Neural progenitor cell (in vitro differentiated cells): ENCODE results near the gene SUN1. TPM values are rescaled to one million over a fixed set of nuclear protein-coding genes. Genes with fewer than 3 reads are reported as not detected.

ENCODE experiments used
- DNase-seq: peaks from one replicate; pipeline ENCODE4 v3.0.0-alpha.2; 2016; ENCODE audit warnings: low spot score
- H2AFZ ChIP-seq: fragments of 200-600 bp; sonication (generic); replicated peaks from 2 replicates; pipeline ENCODE4 v1.6.1; 2016; ENCODE audit warnings: antibody characterized with exemption
- H3F3A ChIP-seq: fragments of 200-600 bp; sonication (generic); 2 replicates; pipeline ENCODE4 v1.6.1; 2016; ENCODE audit warnings: antibody characterized with exemption, low read depth
- H3K27ac ChIP-seq: fragments of 200-600 bp; sonication (generic); 2 replicates; pipeline ENCODE4 v1.5.1; 2016; ENCODE audit warnings: mild to moderate bottlenecking
- H3K27me3 ChIP-seq: fragments of 200-600 bp; sonication (generic); 2 replicates; pipeline ENCODE4 v1.6.1; 2016; ENCODE audit warnings: mild to moderate bottlenecking, moderate library complexity
- H3K36me3 ChIP-seq: fragments of 200-600 bp; sonication (generic); 2 replicates; pipeline ENCODE4 v1.5.1; 2016
- H3K4me1 ChIP-seq: fragments of 200-600 bp; sonication (generic); 2 replicates; pipeline ENCODE4 v1.6.1; 2016; ENCODE audit warnings: mixed run types
- H3K4me2 ChIP-seq: fragments of 200-600 bp; sonication (generic); 2 replicates; pipeline ENCODE4 v1.6.1; 2016
- H3K4me3 ChIP-seq: fragments of 200-600 bp; sonication (generic); 2 replicates; pipeline ENCODE4 v1.5.1; 2016
- H3K79me2 ChIP-seq: fragments of 200-600 bp; sonication (generic); 2 replicates; pipeline ENCODE4 v1.6.1; 2016; ENCODE audit warnings: low read depth
- H3K9ac ChIP-seq: fragments of 200-600 bp; sonication (generic); 2 replicates; pipeline ENCODE4 v1.6.1; 2016
- H3K9me3 ChIP-seq: fragments of 200-600 bp; sonication (generic); 2 replicates; pipeline ENCODE4 v1.5.1; 2016; ENCODE audit warnings: low read depth
- H4K20me1 ChIP-seq: fragments of 200-600 bp; sonication (generic); 2 replicates; pipeline ENCODE4 v1.6.1; 2016; ENCODE audit warnings: low read depth
- H3K27ac Mint-ChIP-seq: 3 replicates; pipeline ENCODE4 v1.8.0; 2021; ENCODE audit warnings: mixed read lengths
- H3K27me3 Mint-ChIP-seq: 2 replicates; pipeline ENCODE4 v1.8.0; 2022; ENCODE audit warnings: low read depth, mild to moderate bottlenecking, inconsistent platforms, moderate library complexity, mixed read lengths; ENCODE audit not compliant: insufficient read depth
- H3K36me3 Mint-ChIP-seq: 3 replicates; pipeline ENCODE4 v1.8.0; 2021; ENCODE audit warnings: mixed read lengths
- H3K4me1 Mint-ChIP-seq: 3 replicates; pipeline ENCODE4 v1.8.0; 2021; ENCODE audit warnings: mixed read lengths
- H3K4me3 Mint-ChIP-seq: 3 replicates; pipeline ENCODE4 v1.8.0; 2021; ENCODE audit warnings: mild to moderate bottlenecking, moderate library complexity, mixed read lengths
- H3K9me3 Mint-ChIP-seq: 3 replicates; pipeline ENCODE4 v1.8.0; 2020; ENCODE audit warnings: mixed read lengths
- EZH2 ChIP-seq: fragments of 200-600 bp; sonication (generic); IDR thresholded peaks from 2 replicates; pipeline ENCODE4 v1.6.1; 2017; ENCODE audit warnings: antibody characterized with exemption, mild to moderate bottlenecking, moderate library complexity
- EZH2phosphoT487 ChIP-seq: fragments of 200-600 bp; sonication (generic); IDR thresholded peaks from 2 replicates; pipeline ENCODE4 v1.6.1; 2017; ENCODE audit warnings: antibody characterized with exemption
- total RNA-seq: library from RNA; depleted of rRNA; stranded (reverse); fragments of >200 nt; gene quantifications from 2 replicates; pipeline ENCODE4 v1.2.3, GENCODE V29; 2015; ENCODE audit warnings: low replicate concordance
- TF ChIP-seq, protein P1 (sequence below): fragments of 200-600 bp; sonication (generic); IDR thresholded peaks from 2 replicates; pipeline ENCODE4 v1.5.1; 2017; ENCODE audit warnings: antibody characterized with exemption, mild to moderate bottlenecking

The SUN1 gene
- total RNA-seq, 1 donor from 2014 or later = 104 TPM

DNA sequence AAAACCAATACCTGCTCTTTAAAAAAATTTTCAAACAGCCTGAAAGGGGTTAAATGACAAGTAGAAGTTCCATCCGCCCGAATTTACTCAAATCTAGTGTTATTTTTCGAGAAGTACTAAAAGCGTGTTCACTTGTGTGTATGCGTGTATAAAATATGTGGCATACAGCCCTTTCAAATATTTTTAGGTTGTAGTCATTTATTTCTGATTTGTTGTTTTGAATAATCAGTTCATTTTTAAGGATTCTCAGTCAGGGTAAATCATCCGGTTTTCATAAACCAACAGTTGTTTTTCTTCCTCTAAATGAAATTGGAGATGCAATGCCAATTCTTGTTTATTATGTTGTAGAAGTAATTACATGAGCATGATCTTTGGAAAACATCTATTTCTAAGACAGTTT is 6.9 kb upstream of the SUN1 start:
- Histone ChIP-seq H3K4me2 (no peak overlapping the region), H3K4me3 (no peak overlapping the region), H2AFZ (no peak overlapping the region), H3K79me2 (peaks cover 100% of the 10 kb centered on the region), H3K36me3 (no peaks in the 10 kb centered on the region), H3K27me3 (no peaks in the 10 kb centered on the region), H3K27ac (no peak overlapping the region), H3K4me1 (no peaks in the 10 kb centered on the region), H3K9ac (no peak overlapping the region), H4K20me1 (peaks cover 85% of the 10 kb centered on the region), H3F3A (no peaks in the 10 kb centered on the region), H3K9me3 (no peaks in the 10 kb centered on the region)
- Mint-ChIP-seq H3K27me3 (peaks cover 4% of the 10 kb centered on the region), H3K9me3 (no peaks in the 10 kb centered on the region), H3K4me1 (peaks cover 20% of the 10 kb centered on the region), H3K4me3 (no peak overlapping the region), H3K36me3 (peaks cover 14% of the 10 kb centered on the region), H3K27ac (no peak overlapping the region)
- DNase-seq = no peak
- TF ChIP-seq, protein P1, sequence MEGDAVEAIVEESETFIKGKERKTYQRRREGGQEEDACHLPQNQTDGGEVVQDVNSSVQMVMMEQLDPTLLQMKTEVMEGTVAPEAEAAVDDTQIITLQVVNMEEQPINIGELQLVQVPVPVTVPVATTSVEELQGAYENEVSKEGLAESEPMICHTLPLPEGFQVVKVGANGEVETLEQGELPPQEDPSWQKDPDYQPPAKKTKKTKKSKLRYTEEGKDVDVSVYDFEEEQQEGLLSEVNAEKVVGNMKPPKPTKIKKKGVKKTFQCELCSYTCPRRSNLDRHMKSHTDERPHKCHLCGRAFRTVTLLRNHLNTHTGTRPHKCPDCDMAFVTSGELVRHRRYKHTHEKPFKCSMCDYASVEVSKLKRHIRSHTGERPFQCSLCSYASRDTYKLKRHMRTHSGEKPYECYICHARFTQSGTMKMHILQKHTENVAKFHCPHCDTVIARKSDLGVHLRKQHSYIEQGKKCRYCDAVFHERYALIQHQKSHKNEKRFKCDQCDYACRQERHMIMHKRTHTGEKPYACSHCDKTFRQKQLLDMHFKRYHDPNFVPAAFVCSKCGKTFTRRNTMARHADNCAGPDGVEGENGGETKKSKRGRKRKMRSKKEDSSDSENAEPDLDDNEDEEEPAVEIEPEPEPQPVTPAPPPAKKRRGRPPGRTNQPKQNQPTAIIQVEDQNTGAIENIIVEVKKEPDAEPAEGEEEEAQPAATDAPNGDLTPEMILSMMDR = no peak
- TF ChIP-seq EZH2phosphoT487 (no peak), EZH2 (no peak)

DNA sequence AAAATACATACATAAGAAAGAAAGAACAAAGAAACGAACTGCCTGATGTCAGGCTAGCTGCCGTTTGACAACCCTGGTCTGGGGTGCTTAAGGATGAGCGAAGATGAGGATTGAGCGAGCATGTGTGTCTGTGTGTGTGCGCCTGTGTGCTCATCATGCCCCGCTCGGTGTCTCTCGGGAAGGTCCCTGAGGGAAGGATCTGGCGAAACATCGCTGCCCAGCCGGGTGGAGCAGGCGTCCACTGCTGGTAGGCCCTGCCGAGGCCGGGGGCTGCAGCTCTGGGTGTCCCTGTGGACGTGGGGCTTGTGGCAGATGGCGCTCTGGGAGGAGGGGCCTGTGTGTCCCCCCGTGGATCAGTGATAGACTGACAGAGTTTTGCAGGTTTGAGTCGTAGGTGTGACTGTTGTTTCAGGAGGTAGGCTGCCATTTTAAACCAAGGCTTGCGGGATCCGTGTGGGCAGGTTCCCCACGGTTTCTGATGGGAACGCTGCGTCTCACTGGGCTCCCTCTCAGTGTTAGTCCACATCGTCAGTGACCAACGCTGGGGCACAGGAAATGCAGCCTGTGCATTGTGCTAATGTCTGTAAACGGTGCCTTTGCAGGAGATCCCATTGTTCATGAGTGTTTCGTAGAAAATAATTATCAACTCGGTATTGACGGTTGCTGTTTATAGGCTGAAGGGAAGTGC is 5.9 kb upstream of the SUN1 start:
- Mint-ChIP-seq H3K36me3 (peaks cover 14% of the 10 kb centered on the region), H3K4me3 (no peak overlapping the region), H3K27me3 (peaks cover 4% of the 10 kb centered on the region), H3K9me3 (no peaks in the 10 kb centered on the region), H3K4me1 (peaks cover 15% of the 10 kb centered on the region), H3K27ac (peak overlapping the region; percentile 54)
- no peak for DNase-seq
- Histone ChIP-seq H3K4me2 (no peak overlapping the region), H3K27me3 (no peaks in the 10 kb centered on the region), H3K79me2 (peaks cover 100% of the 10 kb centered on the region), H3K9me3 (no peaks in the 10 kb centered on the region), H3K36me3 (no peaks in the 10 kb centered on the region), H4K20me1 (peaks cover 81% of the 10 kb centered on the region), H3K4me1 (no peaks in the 10 kb centered on the region), H3F3A (no peaks in the 10 kb centered on the region), H2AFZ (no peak overlapping the region), H3K4me3 (no peak overlapping the region), H3K9ac (no peak overlapping the region), H3K27ac (no peak overlapping the region)
- TF ChIP-seq, protein P1 = no peak
- TF ChIP-seq EZH2 (no peak), EZH2phosphoT487 (no peak)

DNA sequence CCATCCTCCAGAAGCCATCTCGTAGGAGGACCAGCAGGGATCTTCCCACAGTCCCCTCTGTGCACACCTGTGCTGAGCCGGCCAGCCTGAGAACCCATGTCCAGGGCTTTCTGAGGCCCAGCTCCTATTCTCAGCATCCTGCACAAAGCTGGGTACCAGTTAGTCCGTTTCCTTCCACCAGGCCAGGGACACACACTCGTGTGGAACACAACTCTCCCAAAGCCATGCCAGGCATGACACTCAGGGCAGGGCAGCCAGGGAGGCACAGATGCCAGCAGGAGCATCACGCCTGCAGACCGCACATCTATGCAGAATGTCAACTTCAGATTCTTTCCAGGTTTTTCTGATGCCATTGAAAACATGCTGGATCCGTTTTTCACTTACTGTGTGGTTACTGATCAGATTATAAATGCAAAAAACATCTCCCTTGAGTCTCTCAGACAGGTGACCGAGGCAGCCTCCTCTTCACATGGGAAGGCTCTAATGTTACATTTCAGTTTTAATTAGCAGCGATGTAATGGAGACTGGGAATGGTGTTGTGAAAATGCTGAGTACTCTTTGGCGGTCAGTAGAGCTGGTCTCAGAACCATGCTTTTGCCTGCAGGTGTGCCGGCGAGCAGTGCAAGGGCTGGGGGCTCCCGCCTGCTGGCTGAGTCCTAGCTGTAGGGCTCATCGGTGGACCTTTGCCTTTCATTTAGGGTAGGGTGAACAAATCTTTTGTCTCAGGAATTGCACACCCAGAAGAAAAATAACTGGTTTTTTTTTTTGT is 3.3 kb upstream of the SUN1 start:
- TF ChIP-seq, protein P1 = no peak
- TF ChIP-seq EZH2phosphoT487 (no peak), EZH2 (no peak)
- peaks cover 8% of the 10 kb centered on the region for H3K36me3 Mint-ChIP-seq
- no peak overlapping the region for H3K9ac ChIP-seq
- DNase-seq = no peak
- no peaks in the 10 kb centered on the region for H3F3A ChIP-seq
- no peaks in the 10 kb centered on the region for H3K27me3 ChIP-seq
- H3K4me1 ChIP-seq = no peaks in the 10 kb centered on the region
- H3K36me3 ChIP-seq = no peaks in the 10 kb centered on the region
- H3K4me3 ChIP-seq = no peak overlapping the region
- no peak overlapping the region for H3K4me2 ChIP-seq
- H3K27ac Mint-ChIP-seq = no peak overlapping the region
- peaks cover 75% of the 10 kb centered on the region for H4K20me1 ChIP-seq
- H2AFZ ChIP-seq = no peak overlapping the region
- peaks cover 19% of the 10 kb centered on the region for H3K4me1 Mint-ChIP-seq
- H3K27me3 Mint-ChIP-seq = peaks cover 2% of the 10 kb centered on the region
- H3K9me3 Mint-ChIP-seq = no peaks in the 10 kb centered on the region
- H3K9me3 ChIP-seq = no peaks in the 10 kb centered on the region
- H3K4me3 Mint-ChIP-seq = no peak overlapping the region
- H3K27ac ChIP-seq = no peak overlapping the region
- H3K79me2 ChIP-seq = peaks cover 100% of the 10 kb centered on the region
